ENCODE results near the gene EVI5L.
"Not testable (repeated sequence)": the region's sequence is repeated elsewhere in the genome, so short reads cannot be mapped to it uniquely, and the experiment has no call there.

EVI5L gene

DNA sequence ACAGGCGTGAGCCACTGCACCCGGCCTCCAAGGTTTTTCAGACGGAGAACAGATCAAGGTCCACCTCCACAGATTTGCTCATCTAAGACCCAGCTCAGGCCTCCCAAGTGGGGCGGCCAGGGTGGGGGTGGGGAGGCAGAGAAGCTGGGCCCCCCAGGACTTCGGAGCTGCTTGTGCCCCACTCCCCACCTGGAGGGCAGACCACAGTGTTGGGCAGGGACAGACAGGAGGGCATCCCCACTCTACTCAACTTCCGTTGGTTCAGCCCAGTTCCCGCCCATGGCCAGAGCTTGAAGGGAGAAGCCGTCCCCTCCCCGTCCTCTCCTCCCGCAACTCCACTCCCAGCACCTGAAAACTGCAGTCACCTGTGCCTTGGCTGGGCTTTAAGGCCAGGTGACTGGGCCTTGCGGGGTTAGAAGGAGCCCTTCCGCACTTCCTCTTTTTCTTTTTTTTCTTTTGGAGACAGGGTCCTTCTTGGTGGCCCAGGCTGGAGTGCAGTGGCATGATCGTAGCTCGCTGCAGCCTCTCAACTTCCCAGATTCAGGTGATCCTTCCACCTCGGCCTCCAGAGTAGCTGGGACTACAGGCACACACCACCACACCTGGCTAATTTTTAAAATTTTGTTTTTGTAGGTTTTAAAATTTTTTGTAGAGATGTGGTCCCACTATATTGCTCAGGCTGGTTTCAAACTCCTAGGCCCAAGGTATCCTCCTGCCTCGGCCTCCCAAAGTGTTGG, 57.6 kb downstream of the EVI5L start:
- Histone ChIP-seq H3K9me3 (ENCODE audit: severe bottlenecking) (no peaks in the 10 kb centered on the region), H3K4me3 (ENCODE audit: low read depth, low read length) (no peak overlapping the region), H3K27me3 (ENCODE audit: insufficient read depth, low read depth, severe bottlenecking) (no peaks in the 10 kb centered on the region), H3K27ac (no peak overlapping the region), H3K36me3 (no peaks in the 10 kb centered on the region)
- DNase-seq = no peak
- TF ChIP-seq CTCF (IDR thresholded peaks at IDR 0.05; ENCODE audit: low read depth, low read length) = no peak

DNA sequence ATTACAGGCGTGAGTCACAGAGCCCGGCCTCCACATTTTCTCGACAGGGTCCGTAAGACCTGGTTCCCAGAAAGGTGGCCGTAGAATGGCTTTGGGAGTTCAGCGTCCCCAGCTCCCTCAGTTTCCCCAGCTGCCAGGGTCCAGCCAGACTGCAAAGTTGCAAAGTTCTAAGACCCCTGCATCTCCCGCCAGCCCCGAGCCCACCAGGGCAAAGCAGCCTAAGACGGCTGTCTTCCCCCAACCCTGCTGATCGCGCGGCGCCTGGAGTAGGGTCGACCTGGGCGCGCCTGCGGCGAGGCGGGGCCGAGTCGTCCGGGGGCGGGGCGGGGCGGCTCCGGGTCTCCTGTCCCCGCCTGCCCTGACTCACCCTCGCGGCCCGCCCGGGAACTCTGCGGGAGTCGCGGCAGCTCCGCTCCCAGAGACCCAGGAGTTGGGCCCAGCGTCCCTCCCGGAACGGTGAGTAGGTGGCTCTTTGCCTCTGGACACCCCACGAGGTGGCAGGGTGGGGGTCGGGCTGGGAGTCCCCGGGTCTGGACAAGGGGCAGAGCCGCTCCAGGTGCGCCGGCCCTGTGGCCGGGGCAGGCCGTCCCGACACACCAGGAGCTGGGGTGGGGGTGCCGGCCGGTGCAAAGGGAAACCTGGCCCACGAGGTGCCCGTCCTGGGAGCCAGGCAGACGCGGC, 58.3 kb downstream of the EVI5L start, which contains the start of gene LRRC8E:
TSS of gene LRRC8E (plus strand) at position 366 of the 681 bp plus-strand sequence. CDS start 7,094 bp downstream, outside the sequence.
- H3K4me3 ChIP-seq (ENCODE audit: low read depth, low read length) = no peak within 1 kb of the TSS

DNA sequence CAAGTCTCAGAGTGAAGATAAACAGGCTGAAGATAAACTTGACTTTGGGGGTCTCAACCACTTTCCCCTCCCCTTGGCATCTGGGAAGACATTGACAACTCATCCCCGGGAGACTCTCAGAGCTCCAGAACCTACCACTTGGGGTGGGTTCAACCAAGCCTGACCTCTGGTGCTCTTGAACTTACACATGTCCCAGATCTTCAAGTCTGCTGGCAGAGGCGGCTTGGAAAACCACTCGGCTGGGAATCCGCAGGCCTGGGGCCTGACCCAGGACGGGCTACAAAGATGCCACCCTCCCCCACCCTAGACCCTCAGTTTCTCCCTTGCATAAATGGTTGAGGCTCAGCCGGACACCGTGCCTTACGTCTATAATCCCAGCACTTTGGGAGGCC, 58.8 kb downstream of the EVI5L start:
- no peaks in the 10 kb centered on the region for H3K27me3 ChIP-seq (ENCODE audit: insufficient read depth, low read depth, severe bottlenecking)
- no peaks in the 10 kb centered on the region for H3K9me3 ChIP-seq (ENCODE audit: severe bottlenecking)
- no peak for DNase-seq
- no peak overlapping the region for H3K27ac ChIP-seq
- no peak overlapping the region for H3K4me3 ChIP-seq (ENCODE audit: low read depth, low read length)
- no peaks in the 10 kb centered on the region for H3K36me3 ChIP-seq
- TF ChIP-seq CTCF (IDR thresholded peaks at IDR 0.05; ENCODE audit: low read depth, low read length) = no peak

More for the DNA sequence above, 58.3 kb downstream of the EVI5L start, which contains the start of gene LRRC8E:
- no peak within 1 kb of the TSS for H3K27ac ChIP-seq
- no peak for DNase-seq
- TF ChIP-seq CTCF (IDR thresholded peaks at IDR 0.05; ENCODE audit: low read depth, low read length) = no peak
- H3K27me3 ChIP-seq (ENCODE audit: insufficient read depth, low read depth, severe bottlenecking) = no peaks in the 10 kb centered on the region
- H3K9me3 ChIP-seq (ENCODE audit: severe bottlenecking) = no peaks in the 10 kb centered on the region
- no peaks in the 10 kb centered on the region for H3K36me3 ChIP-seq

DNA sequence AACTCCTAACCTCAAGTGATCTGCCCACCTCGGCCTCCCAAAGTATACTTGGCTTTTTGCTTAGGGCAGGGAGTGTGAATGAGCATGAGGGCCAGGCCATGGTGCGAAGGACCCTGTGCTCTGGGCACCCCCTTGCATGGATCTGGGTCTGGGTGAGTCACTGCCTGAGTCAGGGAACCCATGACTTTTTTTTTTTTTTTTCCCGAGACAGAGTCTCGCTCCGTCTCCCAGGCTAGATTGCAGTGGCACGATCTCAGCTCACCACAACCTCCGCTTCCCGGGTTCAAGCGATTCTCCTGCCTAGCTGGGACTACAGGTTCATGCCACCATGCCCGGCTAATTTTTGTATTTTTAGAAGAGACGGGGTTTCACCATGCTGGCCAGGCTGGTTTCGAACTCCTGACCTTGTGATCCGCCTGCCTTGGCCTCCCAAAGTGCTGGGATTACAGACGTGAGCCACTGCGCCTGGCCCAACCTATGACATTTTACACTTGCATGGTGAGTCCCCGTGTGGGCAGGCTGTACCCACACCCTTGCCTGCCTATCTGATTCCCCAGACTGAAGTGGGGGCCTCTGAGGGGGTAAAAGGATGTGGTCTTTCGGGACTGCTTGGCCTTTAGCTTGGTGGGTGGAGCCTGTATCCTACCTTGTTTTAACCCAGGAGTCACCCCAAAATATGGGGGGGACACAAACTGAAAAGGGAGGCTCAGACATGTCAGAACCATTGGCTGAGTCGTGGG, 63.5 kb downstream of the EVI5L start:
- not testable (repeated sequence) for H3K9me3 ChIP-seq (ENCODE audit: severe bottlenecking); DNase-seq; H3K27ac ChIP-seq; H3K27me3 ChIP-seq (ENCODE audit: insufficient read depth, low read depth, severe bottlenecking); H3K36me3 ChIP-seq; H3K4me3 ChIP-seq (ENCODE audit: low read depth, low read length)

DNA sequence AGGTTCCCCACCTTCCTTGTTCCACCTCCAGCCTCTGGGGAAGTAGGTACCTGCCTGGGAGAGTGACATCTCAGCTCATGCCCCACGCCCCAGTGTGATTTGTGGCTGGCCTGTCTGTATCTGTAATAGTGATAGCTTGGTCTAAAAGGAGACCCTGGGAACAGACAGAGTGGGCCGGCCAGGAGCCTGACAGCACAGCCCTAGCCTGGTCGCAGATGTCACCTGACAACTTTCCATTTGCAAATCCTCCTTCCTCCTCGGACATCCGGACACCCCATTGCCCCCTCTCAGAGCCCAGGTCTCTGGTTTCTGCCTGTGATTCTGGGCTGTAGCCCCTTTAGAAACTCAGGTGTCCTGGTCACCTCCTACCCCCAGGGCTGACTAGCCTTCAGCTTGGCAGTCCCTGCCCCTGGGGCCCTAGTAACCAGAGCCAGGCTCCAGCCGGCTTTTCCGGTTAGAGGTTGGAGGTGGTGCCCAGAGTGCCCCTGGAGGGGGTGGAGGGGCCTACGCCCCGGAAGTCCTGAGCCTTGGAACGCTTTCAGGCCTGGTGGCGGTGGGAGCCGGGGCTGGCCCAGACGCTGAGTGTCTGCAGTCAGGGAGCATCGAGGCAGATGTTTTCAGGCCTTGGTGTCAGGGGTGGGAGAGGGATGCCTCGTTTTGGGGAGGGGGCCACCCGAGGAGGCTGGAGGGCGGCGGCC, 64.7 kb downstream of the EVI5L start:
- no peak for DNase-seq
- no peaks in the 10 kb centered on the region for H3K36me3 ChIP-seq
- TF ChIP-seq CTCF (IDR thresholded peaks at IDR 0.05; ENCODE audit: low read depth, low read length) = no peak
- H3K27ac ChIP-seq = no peak overlapping the region
- H3K9me3 ChIP-seq (ENCODE audit: severe bottlenecking) = no peaks in the 10 kb centered on the region
- no peak overlapping the region for H3K4me3 ChIP-seq (ENCODE audit: low read depth, low read length)
- H3K27me3 ChIP-seq (ENCODE audit: insufficient read depth, low read depth, severe bottlenecking) = no peaks in the 10 kb centered on the region

Data from WERI-Rb-1 (cell line).